Measurements from ENCODE around the gene SLC25A2. TPM values are rescaled to one million over a fixed set of nuclear protein-coding genes. Genes with fewer than 3 reads are reported as not detected.
A peak's percentile ranks its signal among the peaks of the same experiment; 100 is the strongest.

The SLC25A2 gene
- total and polyA plus RNA-seq, 2 of the 13 experiments (the other 11 are each of a cell fraction or from before 2014, with no cell fraction given) = 0.13 TPM; not detected in 1

DNA sequence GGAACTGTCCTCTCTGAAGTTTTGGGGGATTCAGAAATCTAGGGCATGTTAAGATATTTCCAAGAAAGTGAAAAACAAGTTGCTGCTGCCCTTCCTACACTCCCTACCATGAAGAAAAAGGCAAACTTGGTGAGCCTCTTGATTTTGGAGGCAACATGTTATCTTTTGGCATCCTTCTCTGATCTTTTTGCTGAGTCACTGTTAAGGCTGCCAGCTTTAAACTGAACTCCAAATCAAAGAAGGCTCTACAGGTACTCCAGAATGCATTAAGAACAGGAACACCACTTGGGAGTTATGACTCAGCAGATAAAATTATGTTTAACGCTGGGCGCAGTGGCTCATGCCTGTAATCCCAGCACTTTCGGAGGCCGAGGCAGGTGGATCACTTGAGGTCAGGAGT is 34.7 kb downstream of the SLC25A2 start:
- H3K4me2 ChIP-seq (ENCODE audit: low read depth, low read length) = no peak overlapping the region
- H3K36me3 ChIP-seq (replicated peaks in 1 of 2; ENCODE audit: control insufficient read depth in 1 of 2, insufficient read depth in 2 of 2, low read length in 2 of 2) = no peaks in the 10 kb centered on the region
- intact Hi-C loops (cut with micrococcal nuclease; ENCODE audit: unreplicated experiment) (no loop called here), in situ Hi-C loops (cut with HindIII; ENCODE audit: extremely low pct_ligation_motif_present, low pct_unique_long_range_greater_than_20kb) (loop anchor here (25.0 kb wide), 1 partner anchor 507 kb away; no protein-coding TSS in a partner anchor)
- DNase-seq (ENCODE audit: low spot score) (no peak), FAIRE-seq (no peak), ATAC-seq (no peak)
- H3K9me3 ChIP-seq (ENCODE audit: low read length) = peaks cover 95% of the 10 kb centered on the region
- 53% methylated on average over 4 of the region's 4 CpGs for WGBS (ENCODE audit: low lambda C conversion rate)
- no peaks in the 10 kb centered on the region for H3K79me2 ChIP-seq (ENCODE audit: insufficient read depth, low read length)
- BruUV-seq (replicated peaks) = no TSS peak
- no peaks in the 10 kb centered on the region for H4K20me1 ChIP-seq (ENCODE audit: insufficient read depth, low read length)
- no peak overlapping the region for H2AFZ ChIP-seq (ENCODE audit: low read length)
- no peak for TF ChIP-seq HDAC1 (CRISPR knock-in tag; IDR thresholded peaks at IDR 0.05)
- TF ChIP-seq, protein P1, sequence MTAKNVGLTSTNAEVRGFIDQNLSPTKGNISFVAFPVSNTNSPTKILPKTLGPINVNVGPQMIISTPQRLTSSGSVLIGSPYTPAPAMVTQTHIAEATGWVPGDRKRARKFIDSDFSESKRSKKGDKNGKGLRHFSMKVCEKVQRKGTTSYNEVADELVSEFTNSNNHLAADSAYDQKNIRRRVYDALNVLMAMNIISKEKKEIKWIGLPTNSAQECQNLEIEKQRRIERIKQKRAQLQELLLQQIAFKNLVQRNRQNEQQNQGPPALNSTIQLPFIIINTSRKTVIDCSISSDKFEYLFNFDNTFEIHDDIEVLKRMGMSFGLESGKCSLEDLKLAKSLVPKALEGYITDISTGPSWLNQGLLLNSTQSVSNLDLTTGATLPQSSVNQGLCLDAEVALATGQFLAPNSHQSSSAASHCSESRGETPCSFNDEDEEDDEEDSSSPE (CRISPR knock-in tag; IDR thresholded peaks at IDR 0.05) = no peak
- no peak for TF ChIP-seq ZSCAN25 (CRISPR knock-in tag; IDR thresholded peaks at IDR 0.05)
- peak; percentile 43 to 63; a peak in 3 of 4 replicates for TF ChIP-seq MAFK (conservative IDR thresholded peaks at IDR 0.05 in 1 of 2, IDR thresholded peaks at IDR 0.05 in 1 of 2; ENCODE audit: low read length in 2 of 2)
- peak; percentile 80 for TF ChIP-seq NFE2L2 (IDR thresholded peaks at IDR 0.05; ENCODE audit: low read length)
- peak; percentile 48; the same call in 1 of the 2 replicates for TF ChIP-seq MAFF (IDR thresholded peaks at IDR 0.05; ENCODE audit: low read depth, low read length)
- TF ChIP-seq RFX1 (IDR thresholded peaks at IDR 0.05) = no peak
- no peak overlapping the region for H3K9ac ChIP-seq (ENCODE audit: insufficient read depth, low read depth, low read length)
- no peaks in the 10 kb centered on the region for H3K27me3 ChIP-seq (ENCODE audit: control insufficient read depth in 1 of 2, insufficient read depth in 2 of 2, low read length in 2 of 2)
- H3K27ac ChIP-seq (ENCODE audit: extremely low read length, insufficient read depth, low read length) = no peak overlapping the region
- H3K4me1 ChIP-seq (ENCODE audit: insufficient read depth, low read length) = no peaks in the 10 kb centered on the region
- ChIA-PET CTCF (ENCODE audit: low intra/inter-chr PET ratio, low total read pairs) (no interaction called here), POLR2A (no interaction called here)
- no peak overlapping the region for H3K4me3 ChIP-seq (replicated peaks in 1 of 3; ENCODE audit: insufficient read depth in 1 of 3, low read depth in 2 of 3, low read length in 3 of 3)

DNA sequence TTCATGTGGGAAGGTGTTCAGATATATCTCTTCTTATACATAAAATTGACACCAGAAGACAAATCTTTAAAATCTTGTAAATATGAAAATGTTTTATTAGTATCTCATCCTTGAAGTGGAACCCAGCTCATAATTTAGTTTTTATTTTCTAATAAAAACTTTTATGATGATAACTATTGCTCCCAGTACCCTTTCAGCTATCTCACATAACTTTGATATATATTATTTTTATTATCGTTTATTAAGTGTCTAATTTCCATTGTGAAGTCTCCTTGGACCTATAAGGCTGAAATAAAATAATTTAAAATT is 42.7 kb downstream of the SLC25A2 start:
- no peak for DNase-seq (ENCODE audit: low spot score)
- H3K27ac ChIP-seq (ENCODE audit: extremely low read length, insufficient read depth, low read length) = no peak overlapping the region
- intact Hi-C loops (cut with micrococcal nuclease; ENCODE audit: unreplicated experiment) = no loop called here
- H3K79me2 ChIP-seq (ENCODE audit: insufficient read depth, low read length) = no peaks in the 10 kb centered on the region
- 4% methylated on average over 1 of the region's 1 CpG for WGBS (ENCODE audit: low lambda C conversion rate)
- H3K9me3 ChIP-seq (ENCODE audit: low read length) = peaks cover 95% of the 10 kb centered on the region
- H3K9ac ChIP-seq (ENCODE audit: insufficient read depth, low read depth, low read length) = no peak overlapping the region
- in situ Hi-C loops (cut with HindIII; ENCODE audit: extremely low pct_ligation_motif_present, low pct_unique_long_range_greater_than_20kb) = loop anchor here (25.0 kb wide), 1 partner anchor 499 kb away; no protein-coding TSS in a partner anchor
- no peak overlapping the region for H3K4me3 ChIP-seq (replicated peaks in 1 of 3; ENCODE audit: insufficient read depth in 1 of 3, low read depth in 2 of 3, low read length in 3 of 3)
- no peak for FAIRE-seq
- no peaks in the 10 kb centered on the region for H3K4me1 ChIP-seq (ENCODE audit: insufficient read depth, low read length)
- H2AFZ ChIP-seq (ENCODE audit: low read length) = no peak overlapping the region
- BruUV-seq (replicated peaks) = no TSS peak
- ChIA-PET POLR2A (no interaction called here), CTCF (ENCODE audit: low intra/inter-chr PET ratio, low total read pairs) (no interaction called here)
- H3K4me2 ChIP-seq (ENCODE audit: low read depth, low read length) = no peak overlapping the region
- no peaks in the 10 kb centered on the region for H4K20me1 ChIP-seq (ENCODE audit: insufficient read depth, low read length)
- ATAC-seq = no peak
- no peaks in the 10 kb centered on the region for H3K36me3 ChIP-seq (replicated peaks in 1 of 2; ENCODE audit: control insufficient read depth in 1 of 2, insufficient read depth in 2 of 2, low read length in 2 of 2)
- H3K27me3 ChIP-seq (ENCODE audit: control insufficient read depth in 1 of 2, insufficient read depth in 2 of 2, low read length in 2 of 2) = no peaks in the 10 kb centered on the region; a peak in 1 of 5 replicates
- TF ChIP-seq MTA1 (CRISPR knock-in tag; IDR thresholded peaks at IDR 0.05; ENCODE audit: borderline replicate concordance) (no peak), PRDM15 (CRISPR knock-in tag; IDR thresholded peaks at IDR 0.05) (no peak), ZNF160 (CRISPR knock-in tag; IDR thresholded peaks at IDR 0.05) (no peak), E2F5 (CRISPR knock-in tag; conservative IDR thresholded peaks at IDR 0.05) (no peak), ZFP90 (CRISPR knock-in tag; IDR thresholded peaks at IDR 0.05; ENCODE audit: borderline replicate concordance) (no peak)
- TF ChIP-seq, protein P2, sequence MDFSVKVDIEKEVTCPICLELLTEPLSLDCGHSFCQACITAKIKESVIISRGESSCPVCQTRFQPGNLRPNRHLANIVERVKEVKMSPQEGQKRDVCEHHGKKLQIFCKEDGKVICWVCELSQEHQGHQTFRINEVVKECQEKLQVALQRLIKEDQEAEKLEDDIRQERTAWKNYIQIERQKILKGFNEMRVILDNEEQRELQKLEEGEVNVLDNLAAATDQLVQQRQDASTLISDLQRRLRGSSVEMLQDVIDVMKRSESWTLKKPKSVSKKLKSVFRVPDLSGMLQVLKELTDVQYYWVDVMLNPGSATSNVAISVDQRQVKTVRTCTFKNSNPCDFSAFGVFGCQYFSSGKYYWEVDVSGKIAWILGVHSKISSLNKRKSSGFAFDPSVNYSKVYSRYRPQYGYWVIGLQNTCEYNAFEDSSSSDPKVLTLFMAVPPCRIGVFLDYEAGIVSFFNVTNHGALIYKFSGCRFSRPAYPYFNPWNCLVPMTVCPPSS (IDR thresholded peaks at IDR 0.05) = no peak
